Mesenchymal stem cell (in vitro differentiated cells and primary cell): ENCODE data around the gene CCT6A.

Experiments used
- DNase-seq: peaks from one replicate; pipeline ENCODE4 v3.0.0-alpha.2; 2013
- H2AFZ ChIP-seq: one replicate; pipeline ENCODE4 v1.6.1; 2013; ENCODE audit warnings: low read depth, mild to moderate bottlenecking, control low read depth, inconsistent platforms, low read length, moderate library complexity
- H2AK5ac ChIP-seq: 2 replicates; pipeline ENCODE4 v1.6.1; 2013; ENCODE audit warnings: low read length, moderate library complexity, mild to moderate bottlenecking, inconsistent platforms; ENCODE audit not compliant: severe bottlenecking
- H2BK120ac ChIP-seq: one replicate; pipeline ENCODE4 v1.6.1; 2013; ENCODE audit warnings: low read depth, mild to moderate bottlenecking, inconsistent platforms, low read length, moderate library complexity
- H2BK12ac ChIP-seq, 2 experiments: one replicate each; pipeline ENCODE4 v1.6.1; 2013; ENCODE audit warnings: inconsistent platforms in 2 of 2, low read length in 2 of 2, mild to moderate bottlenecking in 2 of 2, moderate library complexity in 2 of 2, control low read depth in 1 of 2
- H2BK15ac ChIP-seq: one replicate; pipeline ENCODE4 v1.6.1; 2013; ENCODE audit warnings: mild to moderate bottlenecking, low read depth, inconsistent platforms; ENCODE audit not compliant: poor library complexity, severe bottlenecking
- H2BK5ac ChIP-seq: 2 replicates; pipeline ENCODE4 v1.6.1; 2013; ENCODE audit warnings: low read depth, mild to moderate bottlenecking, low read length, control low read depth, inconsistent platforms; ENCODE audit not compliant: poor library complexity, severe bottlenecking
- H3K14ac ChIP-seq, 2 experiments: one replicate each; pipeline ENCODE4 v1.6.1; 2013; ENCODE audit warnings: inconsistent platforms in 2 of 2, low read length in 2 of 2, control low read depth in 1 of 2, mild to moderate bottlenecking in 1 of 2, moderate library complexity in 1 of 2
- H3K18ac ChIP-seq, 2 experiments: one replicate each; pipeline ENCODE4 v1.6.1; 2013; ENCODE audit warnings: inconsistent platforms in 2 of 2, low read length in 2 of 2, control low read depth in 1 of 2, low read depth in 1 of 2, mild to moderate bottlenecking in 1 of 2
- H3K23ac ChIP-seq, 2 experiments: one replicate each; pipeline ENCODE4 v1.6.1; 2013; ENCODE audit warnings: inconsistent platforms in 2 of 2, low read length in 2 of 2, mild to moderate bottlenecking in 2 of 2, moderate library complexity in 2 of 2, control low read depth in 1 of 2
- H3K27ac ChIP-seq: 2 replicates; pipeline ENCODE4 v1.5.1; 2013; ENCODE audit warnings: mild to moderate bottlenecking, moderate library complexity, low read length, control low read depth, inconsistent platforms; ENCODE audit not compliant: poor library complexity, severe bottlenecking
- H3K27me3 ChIP-seq, 2 experiments: 2 replicates each; pipeline versions ENCODE4 v1.6.1 to v1.7.0; 2013; ENCODE audit warnings: low read length in 2 of 2, mild to moderate bottlenecking in 2 of 2, moderate library complexity in 2 of 2, control low read depth in 1 of 2, inconsistent platforms in 1 of 2; ENCODE audit not compliant: control insufficient read depth in 1 of 2, insufficient read depth in 1 of 2
- H3K36me3 ChIP-seq, 2 experiments: 2 replicates each; pipeline versions ENCODE4 v1.6.1 to v1.7.0; 2013; ENCODE audit warnings: low read length in 2 of 2, control low read depth in 1 of 2, inconsistent platforms in 1 of 2, low read depth in 1 of 2, mild to moderate bottlenecking in 1 of 2; ENCODE audit not compliant: insufficient read depth in 2 of 2, control insufficient read depth in 1 of 2
- H3K4ac ChIP-seq, 2 experiments: one replicate each; pipeline ENCODE4 v1.6.1; 2013; ENCODE audit warnings: inconsistent platforms in 2 of 2, low read length in 2 of 2, mild to moderate bottlenecking in 2 of 2, moderate library complexity in 2 of 2, control low read depth in 1 of 2, low read depth in 1 of 2
- H3K4me1 ChIP-seq: 2 replicates; pipeline ENCODE4 v1.6.1; 2013; ENCODE audit warnings: low read depth, low read length, control low read depth; ENCODE audit not compliant: control insufficient read depth, insufficient read depth
- H3K4me2 ChIP-seq: 2 replicates; pipeline ENCODE4 v1.6.1; 2013; ENCODE audit warnings: low read length, mild to moderate bottlenecking, inconsistent platforms; ENCODE audit not compliant: poor library complexity, severe bottlenecking
- H3K4me3 ChIP-seq, 2 experiments: 2 replicates each; pipeline versions ENCODE4 v1.5.1 to v1.7.0; 2013; ENCODE audit warnings: low read length in 2 of 2, mild to moderate bottlenecking in 2 of 2, control low read depth in 1 of 2, low read depth in 1 of 2; ENCODE audit not compliant: insufficient read depth in 1 of 2
- H3K79me1 ChIP-seq: replicated peaks from 2 replicates; pipeline ENCODE4 v1.6.1; 2013; ENCODE audit warnings: mild to moderate bottlenecking, control low read depth, low read length, inconsistent platforms; ENCODE audit not compliant: poor library complexity, severe bottlenecking
- H3K9ac ChIP-seq: 2 replicates; pipeline ENCODE4 v1.7.0; 2013; ENCODE audit warnings: mild to moderate bottlenecking, low read length, moderate library complexity
- H3K9me3 ChIP-seq: 2 replicates; pipeline ENCODE4 v1.7.0; 2013; ENCODE audit warnings: mild to moderate bottlenecking, low read length; ENCODE audit not compliant: control insufficient read depth
- H4K8ac ChIP-seq: one replicate; pipeline ENCODE4 v1.6.1; 2013; ENCODE audit warnings: inconsistent platforms, mild to moderate bottlenecking, low read length, moderate library complexity
- H4K91ac ChIP-seq: one replicate; pipeline ENCODE4 v1.6.1; 2013; ENCODE audit warnings: mild to moderate bottlenecking, low read length, inconsistent platforms
- WGBS: methylation state at CpG from one replicate; pipeline ENCODE4 v1.1.7; 2013; ENCODE audit warnings: mixed read lengths; 5-methylcytosine and 5-hydroxymethylcytosine counted together

Gene CCT6A

DNA sequence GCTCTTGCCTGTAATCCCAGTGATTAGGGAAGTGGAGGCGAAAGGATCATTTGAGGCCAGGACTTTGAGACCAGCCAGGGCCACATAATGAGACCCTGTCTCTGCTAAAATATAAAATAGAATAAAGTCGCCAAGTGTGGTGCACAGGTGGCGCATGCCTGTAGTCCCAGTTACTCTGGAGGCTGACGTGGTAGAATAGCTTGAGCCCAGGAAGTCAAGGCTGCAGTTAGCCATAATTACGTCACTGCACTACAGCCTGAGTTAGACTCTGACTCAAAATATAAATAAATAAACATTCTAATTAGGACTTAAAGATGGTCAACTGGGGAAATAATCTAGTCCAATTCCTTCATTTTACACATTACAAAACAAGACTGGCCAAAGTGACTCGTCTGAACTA is 53.9 kb downstream of the CCT6A start:
- H2BK5ac ChIP-seq, result no peak overlapping the region
- H3K79me1 ChIP-seq, result no peaks in the 10 kb centered on the region
- no peak overlapping the region for H3K18ac ChIP-seq
- H3K9me3 ChIP-seq, result no peaks in the 10 kb centered on the region
- no peak overlapping the region for H4K91ac ChIP-seq
- H4K8ac ChIP-seq, result no peak overlapping the region
- H2AK5ac ChIP-seq, result no peak overlapping the region
- no peak overlapping the region for H2BK120ac ChIP-seq
- H2BK12ac ChIP-seq, result no peak overlapping the region
- peak overlapping the region in 1 of 2 experiments; percentile 97 for H3K4me3 ChIP-seq
- H3K27me3 ChIP-seq, result no peaks in the 10 kb centered on the region
- H3K27ac ChIP-seq, result no peak overlapping the region
- WGBS, result 72% methylated on average over 5 of the region's 6 CpGs
- peaks cover 10 to 37% of the 10 kb centered on the region in 2 experiments for H3K36me3 ChIP-seq
- DNase-seq, result peak; percentile 81
- H3K4ac ChIP-seq, result no peak overlapping the region
- no peak overlapping the region for H2BK15ac ChIP-seq
- H3K14ac ChIP-seq, result no peak overlapping the region
- H3K4me1 ChIP-seq, result no peaks in the 10 kb centered on the region
- H3K23ac ChIP-seq, result no peak overlapping the region
- peak overlapping the region; percentile 100 for H3K9ac ChIP-seq
- peak overlapping the region; percentile 47 for H3K4me2 ChIP-seq
- no peak overlapping the region for H2AFZ ChIP-seq

DNA sequence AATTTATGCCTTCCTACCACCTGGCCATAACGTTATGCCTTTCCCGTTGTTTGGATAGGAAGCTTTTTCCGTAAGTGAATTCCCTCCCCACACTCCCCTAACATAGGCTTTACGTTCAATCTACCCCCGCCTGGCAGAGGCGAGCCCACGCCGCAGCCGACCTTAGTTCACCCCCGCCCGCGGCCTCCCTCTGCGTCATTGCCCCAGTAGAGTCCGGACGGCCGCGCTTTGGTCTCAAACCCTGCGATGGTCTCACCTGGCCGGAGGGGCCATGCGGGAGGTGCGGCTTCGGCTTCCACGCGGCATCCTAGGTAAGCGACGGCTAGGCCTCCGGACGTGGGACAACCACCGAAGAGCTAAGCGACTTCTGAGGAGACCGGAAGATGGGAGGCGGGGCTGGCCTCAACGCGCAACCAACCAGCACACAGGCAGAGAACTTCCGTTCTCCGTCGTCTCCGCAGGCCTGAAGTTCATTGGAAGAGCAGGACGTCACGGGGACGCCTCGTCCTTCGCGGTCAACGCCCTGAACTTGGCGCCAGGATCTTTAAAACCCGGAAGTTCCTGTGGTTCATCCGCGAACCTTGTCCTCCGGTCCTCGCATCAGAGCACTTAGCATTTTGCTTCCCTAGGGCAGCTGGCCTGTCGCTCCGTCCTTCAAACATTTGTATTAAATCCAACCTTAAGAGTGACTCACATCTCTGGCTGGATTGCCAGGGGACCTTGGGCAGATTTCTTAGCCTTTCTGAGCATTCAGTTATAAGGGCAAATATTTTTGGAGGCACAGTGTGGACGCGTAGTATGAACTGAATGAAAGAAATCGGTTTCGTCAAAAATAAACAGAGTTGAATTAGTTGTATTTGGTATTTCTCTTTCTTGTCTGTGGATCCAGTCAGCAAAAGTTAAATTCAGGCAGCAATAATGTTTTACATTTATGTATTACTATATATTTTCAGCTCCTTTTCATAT is 54.8 kb downstream of the CCT6A start, which contains the start of gene CHCHD2:
Gene CHCHD2, minus strand, starts transcription at position 369 of the 966 bp plus-strand sequence. Its CDS starts 63 bp downstream, at position 306.
- 54% methylated on average over 51 of the region's 57 CpGs for WGBS
- no peaks in the 10 kb centered on the region for H3K79me1 ChIP-seq

DNA sequence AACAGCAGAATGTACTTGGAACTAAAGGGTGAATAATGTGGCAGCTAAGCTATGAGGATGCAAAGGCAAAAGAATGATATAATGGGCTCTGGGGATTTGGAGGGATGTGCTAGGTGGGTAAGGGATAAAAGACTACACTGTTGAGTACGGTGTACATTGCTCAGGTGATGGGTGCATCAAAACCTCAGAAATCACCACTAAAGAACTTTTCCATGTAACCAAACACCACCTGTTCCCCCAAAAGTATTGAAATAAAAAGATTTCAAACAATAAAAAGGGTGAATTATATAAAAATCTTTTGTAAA is 56.3 kb downstream of the CCT6A start:
- H2BK15ac ChIP-seq, result no peak overlapping the region
- no peaks in the 10 kb centered on the region for H3K79me1 ChIP-seq
- DNase-seq, result no peak
- no peak overlapping the region for H3K4me3 ChIP-seq
- no peak overlapping the region for H3K9ac ChIP-seq
- no peak overlapping the region for H2AFZ ChIP-seq
- H3K23ac ChIP-seq, result no peak overlapping the region
- no peak overlapping the region for H2AK5ac ChIP-seq
- H3K4ac ChIP-seq, result no peak overlapping the region
- peaks cover 7 to 13% of the 10 kb centered on the region in 2 experiments for H3K36me3 ChIP-seq
- no peak overlapping the region for H2BK5ac ChIP-seq
- no peak overlapping the region for H2BK120ac ChIP-seq
- H3K18ac ChIP-seq, result no peak overlapping the region
- H4K8ac ChIP-seq, result no peak overlapping the region
- H4K91ac ChIP-seq, result no peak overlapping the region
- no peak overlapping the region for H3K27ac ChIP-seq
- no peak overlapping the region for H3K4me2 ChIP-seq
- WGBS, result no CpG with 5 or more reads among the region's 1 CpG
- no peaks in the 10 kb centered on the region for H3K27me3 ChIP-seq
- no peaks in the 10 kb centered on the region for H3K9me3 ChIP-seq
- no peak overlapping the region for H2BK12ac ChIP-seq
- H3K4me1 ChIP-seq, result no peaks in the 10 kb centered on the region
- no peak overlapping the region for H3K14ac ChIP-seq

More for the DNA sequence above, 54.8 kb downstream of the CCT6A start, which contains the start of gene CHCHD2:
- Histone ChIP-seq H2BK5ac (no peak within 1 kb of the TSS), H3K4me1 (no peaks in the 10 kb centered on the region), H3K36me3 (peaks cover 10 to 29% of the 10 kb centered on the region in 2 experiments), H2AFZ (no peak within 1 kb of the TSS), H3K27me3 (no peaks in the 10 kb centered on the region), H4K8ac (peak within 1 kb of the TSS; percentile 24), H3K23ac (peak within 1 kb of the TSS in 1 of 2 experiments; percentile 67), H3K9me3 (no peaks in the 10 kb centered on the region), H2BK12ac (no peak within 1 kb of the TSS), H2BK15ac (no peak within 1 kb of the TSS), H3K4me2 (peak within 1 kb of the TSS; percentile 47), H3K4me3 (peak within 1 kb of the TSS; percentile 75 to 97), H3K4ac (peak within 1 kb of the TSS in 1 of 2 experiments; percentile 50), H2BK120ac (no peak within 1 kb of the TSS), H2AK5ac (no peak within 1 kb of the TSS), H3K27ac (peak within 1 kb of the TSS; percentile 22), H3K14ac (peak within 1 kb of the TSS in 1 of 2 experiments; percentile 57), H4K91ac (no peak within 1 kb of the TSS), H3K18ac (peak within 1 kb of the TSS in 1 of 2 experiments; percentile 84), H3K9ac (peak within 1 kb of the TSS; percentile 100)
- peak; percentile 95 for DNase-seq

DNA sequence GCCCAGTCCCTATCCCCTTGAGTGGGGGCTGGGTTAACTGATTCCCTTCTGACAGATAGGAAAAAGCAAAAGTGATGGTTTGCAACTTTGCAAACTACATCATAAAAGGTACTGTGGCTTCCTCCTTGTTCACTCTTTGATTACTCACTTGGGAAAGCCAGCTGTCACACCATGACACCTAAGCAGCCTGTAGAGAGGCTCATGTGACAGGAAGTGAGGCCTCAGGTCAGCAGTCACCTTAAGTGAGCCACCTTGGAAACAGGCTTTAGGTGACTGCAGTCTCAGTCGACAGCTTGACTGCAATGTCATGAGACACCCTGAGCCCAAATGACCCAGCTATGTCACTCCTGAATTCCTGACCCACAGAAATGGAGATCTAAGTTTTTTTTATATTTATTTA is 59.0 kb downstream of the CCT6A start:
- H3K36me3 ChIP-seq, result no peaks in the 10 kb centered on the region
- WGBS, result no CpG with 5 or more reads among the region's 1 CpG
- no peak overlapping the region for H3K4me3 ChIP-seq
- H3K27me3 ChIP-seq, result no peaks in the 10 kb centered on the region
- no peak overlapping the region for H2BK15ac ChIP-seq
- H3K9me3 ChIP-seq, result no peaks in the 10 kb centered on the region
- H2BK12ac ChIP-seq, result no peak overlapping the region
- no peak overlapping the region for H2AFZ ChIP-seq
- no peaks in the 10 kb centered on the region for H3K79me1 ChIP-seq
- H2AK5ac ChIP-seq, result no peak overlapping the region
- H4K91ac ChIP-seq, result no peak overlapping the region
- no peak overlapping the region for H3K27ac ChIP-seq
- H3K4ac ChIP-seq, result no peak overlapping the region
- no peak overlapping the region for H4K8ac ChIP-seq
- H2BK120ac ChIP-seq, result no peak overlapping the region
- no peak overlapping the region for H3K9ac ChIP-seq
- no peaks in the 10 kb centered on the region for H3K4me1 ChIP-seq
- no peak overlapping the region for H3K14ac ChIP-seq
- H3K4me2 ChIP-seq, result no peak overlapping the region
- H2BK5ac ChIP-seq, result no peak overlapping the region
- H3K18ac ChIP-seq, result no peak overlapping the region
- no peak overlapping the region for H3K23ac ChIP-seq
- no peak for DNase-seq
